Testis (tissue), 2 donors: Measurements from ENCODE around the gene KCNG4.

Experiments used
- CTCF ChIP-seq, 3 experiments: fragments of 450-650 bp in 2 of 3; fragments of 200-600 bp in 1 of 3; sonication (generic) in 1 of 3; IDR thresholded peaks; one replicate each; pipeline ENCODE4 v1.5.1; 2016 to 2019; ENCODE audit warnings: antibody characterized with exemption in 3 of 3, mild to moderate bottlenecking in 2 of 3, moderate library complexity in 1 of 3
- POLR2A ChIP-seq: fragments of 450-650 bp; IDR thresholded peaks from one replicate; pipeline ENCODE4 v1.6.1; 2017; ENCODE audit warnings: antibody characterized with exemption, mild to moderate bottlenecking, moderate library complexity

- TF ChIP-seq CTCF (IDR thresholded peaks at IDR 0.05): no peak
- TF ChIP-seq POLR2A: no peak
Measured at GRCh38 chr16:84282533-84282932, 42.7 kb upstream of the KCNG4 start.
